Measurements from ENCODE around the gene ATP5ME.
A peak's percentile ranks its signal among the peaks of the same experiment; 100 is the strongest.
"Not testable (repeated sequence)": the region's sequence is repeated elsewhere in the genome, so short reads cannot be mapped to it uniquely, and the experiment has no call there.

The ATP5ME gene, protein sequence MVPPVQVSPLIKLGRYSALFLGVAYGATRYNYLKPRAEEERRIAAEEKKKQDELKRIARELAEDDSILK

DNA sequence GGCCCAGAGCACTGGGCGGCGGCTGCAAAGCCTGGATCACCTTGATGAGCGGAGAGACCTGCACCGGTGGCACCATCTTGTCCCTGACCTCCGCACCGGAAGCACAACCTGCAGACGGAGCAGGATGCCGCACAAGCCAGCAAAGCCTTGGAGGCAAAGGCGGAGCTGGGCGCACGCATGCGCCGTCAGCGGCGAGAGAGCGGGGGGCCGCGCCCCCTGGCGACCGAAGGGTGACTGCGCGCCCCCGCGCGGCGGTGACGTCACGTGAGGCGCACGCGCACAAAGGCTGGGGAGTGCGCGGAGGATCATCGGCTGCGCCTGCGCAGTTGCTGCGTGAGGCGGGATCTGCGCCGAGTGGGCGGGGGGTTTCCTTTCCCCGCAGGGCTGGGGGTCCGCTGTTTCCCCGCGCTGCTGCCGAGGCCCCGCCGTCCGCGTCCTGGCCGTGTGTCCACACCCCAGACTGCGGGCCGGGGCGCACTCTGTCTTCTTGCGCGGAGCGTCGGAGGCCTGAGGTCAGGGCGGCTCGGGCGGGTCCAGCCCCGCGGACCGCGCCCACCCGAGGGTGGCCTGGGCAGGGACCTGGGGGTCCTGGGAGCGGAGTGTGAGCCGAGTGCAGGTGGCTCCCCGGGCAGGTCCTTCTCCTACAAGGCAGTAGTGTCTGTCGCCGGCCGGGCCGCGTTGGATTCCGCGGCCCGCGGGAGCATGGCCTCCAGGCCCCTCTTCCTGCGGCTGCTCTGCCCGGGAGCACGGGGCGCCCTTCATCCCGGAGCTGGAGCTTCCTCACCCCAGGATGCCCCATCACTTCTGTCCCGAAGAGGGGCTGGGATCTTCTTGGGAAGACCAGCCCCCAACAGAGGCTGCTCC, at the start of gene ATP5ME, which contains the start of gene MYL5:
Gene ATP5ME (minus strand): TSS at position 105 of the 864 bp plus-strand sequence. CDS start 29 bp downstream, at position 76.
Gene MYL5 (plus strand): TSS at position 371 of the 864 bp plus-strand sequence. CDS start 3,485 bp downstream, outside the sequence.
- peak; percentile 97 for DNase-seq

DNA sequence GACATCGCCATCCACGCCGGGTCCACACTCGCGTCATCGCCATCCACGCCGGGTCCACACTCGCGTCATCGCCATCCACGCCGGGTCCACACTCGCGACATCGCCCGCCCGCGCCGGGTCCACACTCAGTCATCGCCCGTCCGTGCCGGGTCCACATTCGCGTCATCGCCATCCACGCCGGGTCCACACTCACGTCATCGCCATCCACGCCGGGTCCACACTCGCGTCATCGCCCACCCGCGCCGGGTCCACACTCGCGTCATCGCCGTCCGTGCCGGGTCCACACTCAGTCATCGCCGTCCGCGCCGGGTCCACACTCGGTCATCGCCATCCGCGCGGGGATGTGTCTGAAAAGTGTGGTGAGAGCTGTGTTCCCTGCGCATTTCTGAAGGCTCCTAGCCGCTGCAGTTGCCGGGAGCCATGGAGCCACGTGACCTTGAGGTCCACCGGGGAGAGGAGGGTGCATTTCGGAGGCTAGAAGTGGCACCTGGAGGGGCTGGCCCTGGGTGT, 48.8 kb upstream of the ATP5ME start:
- no peak for DNase-seq

DNA sequence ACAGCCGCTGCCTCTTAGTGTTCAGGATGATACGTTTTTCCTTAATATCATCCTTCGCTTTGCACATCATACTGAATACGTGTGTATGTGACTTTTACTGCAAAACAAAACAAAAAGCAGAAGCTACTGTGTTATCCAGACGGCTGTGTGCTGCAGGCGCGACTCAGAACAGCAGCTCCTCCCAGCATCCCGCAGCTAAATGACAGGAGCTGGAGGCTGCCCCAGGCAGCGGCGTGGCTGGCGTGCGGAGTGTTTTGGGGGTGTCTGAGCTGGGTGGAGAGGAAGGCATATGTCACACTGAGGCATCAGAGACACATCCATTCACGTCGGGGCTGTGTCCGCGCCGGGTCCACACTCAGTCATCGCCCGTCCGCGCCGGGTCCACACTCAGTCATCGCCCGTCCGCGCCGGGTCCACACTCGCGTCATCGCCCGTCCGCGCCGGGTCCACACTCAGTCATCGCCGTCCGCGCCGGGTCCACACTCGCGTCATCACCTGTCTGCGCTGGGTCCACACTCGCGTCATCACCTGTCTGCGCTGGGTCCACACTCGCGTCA, 48.2 kb upstream of the ATP5ME start:
- DNase-seq: no peak

DNA sequence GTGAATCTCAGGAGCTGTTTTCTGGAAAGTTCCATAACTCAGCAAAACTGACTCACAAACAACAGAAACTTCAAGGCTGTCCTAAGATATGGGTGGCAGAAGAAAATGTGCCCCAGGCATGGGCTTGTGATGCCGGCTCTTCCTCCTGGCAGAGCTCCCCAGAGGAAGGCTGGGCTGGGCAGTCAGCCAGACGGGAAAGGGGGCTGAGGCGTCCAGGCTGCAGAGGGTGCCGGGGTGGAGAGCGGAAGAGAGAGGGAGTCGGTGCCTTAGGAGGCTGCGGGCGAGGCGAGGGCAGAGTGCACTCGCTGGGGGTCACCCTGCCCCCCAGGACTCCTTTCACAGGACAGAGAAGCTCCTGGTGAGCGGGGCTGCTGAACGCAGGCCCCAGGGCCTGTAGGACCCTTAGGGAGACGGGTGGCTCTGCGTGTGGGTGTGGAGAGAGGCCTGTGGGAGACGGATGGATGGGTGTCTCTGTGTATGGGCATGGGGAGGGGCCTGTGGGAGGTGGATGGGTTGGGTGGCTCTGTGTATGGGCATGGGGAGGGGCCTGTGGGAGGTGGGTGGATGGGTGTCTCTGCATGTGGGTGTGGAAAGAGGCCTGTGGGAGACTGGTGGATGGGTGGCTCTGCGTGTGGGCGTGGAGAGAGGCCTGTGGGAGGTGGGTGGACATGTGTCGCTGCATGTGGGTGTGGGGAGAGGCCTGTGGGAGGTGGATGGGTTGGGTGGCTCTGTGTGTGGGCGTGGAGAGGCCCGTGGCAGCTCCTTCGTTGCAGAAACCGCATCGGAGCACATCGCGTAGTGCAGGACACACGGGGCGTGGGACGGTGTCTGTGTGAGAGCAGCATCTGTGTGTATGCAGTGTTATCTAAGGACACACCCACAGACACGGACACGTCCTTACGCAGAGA, 47.4 kb upstream of the ATP5ME start:
- DNase-seq: no peak

DNA sequence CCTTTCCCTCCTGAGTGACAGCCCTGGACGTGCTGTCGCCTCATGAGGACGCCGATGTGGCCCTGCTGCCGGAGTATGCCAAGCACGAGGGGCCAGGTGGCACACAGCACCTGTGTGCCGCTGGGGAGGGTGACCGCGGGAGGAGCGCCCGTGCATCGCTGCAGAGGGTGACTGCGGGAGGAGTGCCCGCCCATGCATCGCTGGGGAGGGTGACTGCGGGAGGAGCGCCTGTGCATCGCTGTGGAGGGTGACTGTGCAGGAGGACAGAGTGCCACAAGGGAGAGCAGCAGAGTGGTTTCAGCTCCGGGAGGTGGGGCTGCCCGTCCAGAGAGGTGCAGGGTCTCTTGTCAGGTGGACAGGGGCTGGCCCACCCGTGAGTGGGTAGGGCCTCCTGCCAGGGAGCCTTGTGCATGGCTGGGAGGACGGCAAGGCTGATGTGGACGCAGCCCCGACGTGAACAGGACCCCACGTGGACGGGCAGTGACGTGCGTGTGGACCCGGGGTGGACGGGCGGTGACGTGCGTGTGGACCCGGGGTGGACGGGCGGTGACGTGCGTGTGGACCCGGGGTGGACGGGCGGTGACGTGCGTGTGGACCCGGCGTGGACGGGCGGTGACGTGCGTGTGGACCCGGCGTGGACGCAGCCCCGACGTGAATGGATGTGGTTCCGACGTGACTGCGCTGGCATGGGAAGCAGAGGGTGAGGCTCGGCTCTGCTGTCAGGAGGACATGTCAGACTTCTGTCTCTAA, 46.2 kb upstream of the ATP5ME start:
- no peak for DNase-seq

DNA sequence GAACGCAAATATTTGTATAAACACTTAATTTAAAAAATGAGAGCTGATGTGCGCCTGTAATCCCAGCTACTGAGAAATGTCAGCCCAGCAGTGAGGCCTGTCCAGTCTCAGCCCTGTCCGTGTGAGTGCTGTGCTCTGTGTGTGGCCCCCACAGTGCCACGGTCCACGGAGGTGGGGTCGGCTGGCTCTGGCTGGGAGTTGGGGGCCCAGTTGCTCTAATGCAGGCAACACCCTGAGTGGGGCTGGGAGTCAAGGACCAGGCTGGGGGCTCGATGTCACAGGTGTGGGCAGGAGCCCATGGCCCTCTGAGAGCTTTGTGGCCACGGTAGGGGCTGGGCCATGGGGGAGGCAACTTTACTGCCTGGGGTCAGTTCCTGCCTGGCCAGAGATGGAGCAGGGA, 44.4 kb upstream of the ATP5ME start:
- DNase-seq: no peak

DNA sequence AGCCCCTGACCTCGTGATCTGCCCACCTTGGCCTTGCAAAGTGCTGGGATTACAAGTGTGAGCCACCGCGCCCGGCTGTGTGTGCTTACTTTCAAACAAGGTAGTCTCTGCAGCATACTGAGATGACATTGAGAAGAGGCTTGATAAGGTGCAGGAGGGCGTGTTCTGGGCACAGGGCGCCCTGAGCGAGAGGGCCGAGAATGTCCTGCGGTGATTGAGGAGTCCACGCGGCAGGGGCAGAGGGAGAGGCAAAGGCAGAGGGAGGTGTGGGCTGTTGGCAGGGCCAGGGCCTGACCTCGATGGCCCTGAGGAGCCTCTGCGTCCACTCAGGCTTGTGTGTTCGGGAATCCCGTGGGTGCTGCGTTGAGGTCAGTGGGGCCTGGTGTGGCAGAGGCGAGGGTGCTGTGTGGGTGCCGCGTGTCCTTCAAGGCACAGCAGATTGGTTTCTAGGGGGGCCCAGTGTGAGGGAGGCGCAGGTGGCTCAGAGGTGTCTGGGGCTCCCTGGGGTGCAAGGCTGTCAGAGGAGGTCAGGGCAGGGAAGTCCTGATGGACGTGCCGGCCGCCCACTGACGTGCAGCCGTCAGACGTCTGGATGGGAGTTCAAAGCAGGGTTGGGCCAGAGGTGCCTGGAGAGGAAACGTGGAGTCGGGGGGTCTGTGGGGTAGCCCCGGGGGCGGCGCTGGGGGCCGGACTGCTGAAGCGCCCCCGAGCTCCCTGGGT, 43.7 kb upstream of the ATP5ME start:
- no peak for DNase-seq

DNA sequence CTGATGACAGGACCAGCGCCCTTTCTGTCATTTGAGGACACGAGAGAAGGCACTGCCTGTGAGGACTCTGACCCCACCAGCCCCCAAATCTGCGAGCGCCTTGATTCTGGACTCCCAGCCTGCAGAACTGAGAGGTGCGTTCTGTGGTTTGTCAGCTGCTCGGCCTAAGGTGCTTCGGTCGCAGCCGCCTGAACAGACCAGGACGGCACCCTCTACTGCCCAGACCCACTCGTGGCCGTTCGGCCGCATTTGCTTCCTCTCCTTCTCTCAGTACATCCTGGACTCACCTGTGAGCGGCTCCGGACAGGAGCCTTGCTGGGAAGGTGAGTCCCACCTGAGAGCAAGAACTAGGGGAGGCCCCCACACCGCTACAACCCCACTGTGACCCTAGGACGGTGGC, 40.0 kb upstream of the ATP5ME start:
- no peak for DNase-seq

DNA sequence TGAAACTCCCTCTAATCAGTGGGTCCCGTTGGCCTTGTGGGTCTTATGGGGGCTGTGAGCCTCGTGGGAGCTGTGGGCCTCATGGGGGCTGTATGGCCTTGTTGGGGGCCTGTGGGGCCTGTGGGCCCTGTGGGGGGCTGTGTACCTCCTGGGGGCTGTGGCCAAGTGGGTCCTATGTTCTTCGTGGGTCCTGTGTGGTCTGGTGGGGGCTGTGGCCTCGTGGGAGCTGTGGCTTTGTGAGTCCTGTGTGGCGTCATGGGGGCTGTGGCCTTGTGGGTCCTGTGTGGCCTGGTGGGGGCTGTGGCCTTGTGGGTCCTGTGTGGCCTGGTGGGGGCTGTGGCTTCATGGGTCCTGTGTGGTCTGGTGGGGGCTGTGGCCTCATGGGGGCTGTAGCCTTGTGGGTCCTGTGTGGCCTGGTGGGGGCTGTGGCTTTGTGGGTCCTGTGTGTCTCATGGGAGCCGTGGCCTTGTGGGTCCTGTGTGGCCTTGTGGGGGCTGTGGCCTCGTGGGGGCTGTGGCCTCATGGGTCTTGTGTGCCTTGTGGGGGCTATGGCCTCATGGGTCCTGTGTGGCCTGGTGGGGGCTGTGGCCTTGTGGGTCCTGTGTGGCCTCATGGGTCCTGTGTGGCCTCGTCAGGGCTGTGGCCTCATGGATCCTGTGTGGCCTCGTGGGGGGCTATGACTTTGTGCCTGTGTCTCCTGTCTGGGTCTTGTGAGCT, 39.0 kb upstream of the ATP5ME start:
- no peak for DNase-seq

DNA sequence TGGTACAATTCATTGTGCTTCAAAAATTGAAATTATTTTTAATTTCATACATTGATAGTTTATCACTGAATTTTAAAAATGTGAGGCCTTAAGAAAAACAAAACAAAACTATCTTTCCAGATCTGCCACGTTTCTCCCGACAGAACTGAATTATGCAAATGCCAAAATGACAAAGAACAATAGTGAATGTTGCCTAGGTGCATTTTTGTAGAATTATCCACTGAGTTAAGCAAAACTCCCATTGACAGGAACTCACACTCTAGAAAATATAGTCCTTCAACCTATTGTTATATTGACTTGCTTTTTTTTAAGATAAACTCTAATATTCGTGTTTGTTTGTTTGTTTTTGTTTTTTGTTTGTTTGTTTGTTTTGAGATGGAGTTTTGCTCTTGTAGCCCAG, 38.0 kb upstream of the ATP5ME start:
- no peak for DNase-seq

DNA sequence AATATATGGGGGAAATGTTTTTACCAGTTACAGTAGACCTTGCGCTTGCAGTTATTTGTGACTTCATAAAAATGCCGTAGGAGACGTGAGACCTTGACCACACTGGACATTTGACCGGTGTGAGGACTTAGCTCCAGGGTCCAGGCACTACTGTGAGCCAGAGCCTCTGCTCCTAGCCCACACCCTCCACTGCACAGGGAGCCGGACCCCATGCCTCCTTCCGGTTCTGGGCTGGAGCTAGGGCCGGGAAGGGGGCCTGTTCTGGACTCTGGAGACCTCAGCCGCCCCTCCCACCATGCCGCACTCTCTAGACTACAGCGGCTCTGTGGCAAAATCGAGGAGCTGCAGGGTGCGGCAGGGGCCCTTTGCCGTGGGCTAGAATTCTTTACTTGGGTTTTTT, 36.8 kb upstream of the ATP5ME start:
- no peak for DNase-seq

DNA sequence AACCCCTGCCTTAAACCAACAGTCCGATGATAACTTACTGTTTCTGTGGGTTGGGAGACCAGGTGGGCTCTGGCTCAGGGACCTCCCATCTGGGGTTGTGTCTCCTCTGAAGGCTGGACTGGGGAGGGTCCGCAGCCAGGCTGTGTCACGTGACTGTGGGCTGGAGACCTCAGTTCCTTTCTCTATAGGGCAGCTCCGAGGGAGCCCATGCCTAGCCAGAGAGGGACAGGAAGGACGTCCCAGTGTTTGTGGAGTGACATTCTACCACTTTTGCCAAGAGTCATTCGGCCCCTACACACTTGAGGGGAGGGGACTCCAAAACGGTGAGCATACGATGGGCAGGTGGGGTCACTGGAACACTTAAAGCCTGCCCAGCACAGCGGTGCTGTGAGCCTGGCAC, 36.0 kb upstream of the ATP5ME start:
- no peak for DNase-seq

DNA sequence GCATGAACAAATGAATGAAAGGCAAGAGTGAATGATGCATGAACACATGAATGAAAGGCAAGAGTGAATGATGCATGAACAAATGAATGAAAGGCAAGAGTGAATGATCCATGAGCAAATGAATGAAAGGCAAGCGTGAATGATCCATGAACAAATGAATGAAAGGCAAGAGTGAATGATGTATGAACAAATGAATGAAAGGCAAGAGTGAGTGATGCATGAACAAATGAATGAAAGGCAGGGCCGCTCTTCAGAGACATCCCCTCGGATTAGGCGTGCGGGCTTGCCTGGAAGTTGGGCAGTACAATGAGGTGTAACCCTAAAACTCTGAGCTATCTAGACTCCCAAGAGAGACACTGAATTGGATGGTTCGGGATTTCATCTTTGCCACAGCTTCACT, 35.3 kb upstream of the ATP5ME start:
- DNase-seq: no peak

DNA sequence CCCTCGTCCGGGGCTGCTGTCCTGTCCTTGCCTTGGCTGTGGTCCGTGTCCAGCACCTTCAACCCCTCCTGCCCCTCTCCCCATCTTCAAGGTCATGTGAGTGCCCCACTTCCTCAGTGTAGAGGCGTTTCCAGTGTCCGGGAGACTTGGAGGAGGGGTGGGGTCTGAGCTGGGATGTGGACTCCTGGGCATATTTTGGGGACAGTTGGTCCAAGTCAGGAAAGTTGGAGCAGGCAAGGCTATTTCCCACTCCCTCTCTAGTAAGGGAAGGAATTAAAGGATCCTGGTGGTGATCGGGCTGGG, 34.5 kb upstream of the ATP5ME start:
- no peak for DNase-seq

DNA sequence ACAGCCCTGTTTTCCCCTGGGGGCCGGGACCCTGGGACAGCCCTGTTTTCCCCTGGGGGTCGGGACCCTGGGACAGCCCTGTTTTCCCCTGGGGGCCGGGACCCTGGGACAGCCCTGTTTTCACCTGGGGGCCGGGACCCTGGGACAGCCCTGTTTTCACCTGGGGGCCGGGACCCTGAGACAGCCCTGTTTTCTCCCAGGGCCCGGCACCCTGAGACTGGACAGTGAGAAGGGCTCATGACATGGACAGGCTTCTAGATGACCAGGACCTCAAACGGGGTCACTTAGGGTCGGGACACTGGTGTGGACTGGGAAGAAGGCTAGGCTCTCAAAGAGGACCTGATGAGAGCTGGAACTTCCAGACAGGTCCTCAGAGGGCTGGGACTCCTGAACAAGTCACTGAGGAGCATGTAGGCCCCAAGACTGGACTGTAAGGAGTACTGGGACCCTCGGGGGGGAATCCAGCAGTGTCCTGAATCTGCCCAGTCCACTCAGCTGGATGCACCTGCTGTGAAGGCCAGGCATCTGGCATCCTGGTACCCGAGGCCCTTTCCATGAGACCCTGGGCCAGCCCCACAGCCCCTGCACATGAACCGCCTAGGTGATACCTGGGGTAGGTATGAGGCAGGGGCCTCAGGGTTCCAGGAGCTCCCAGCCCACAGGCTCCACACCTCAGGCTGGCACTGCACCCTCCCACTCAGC, 34.0 kb upstream of the ATP5ME start:
- no peak for DNase-seq

DNA sequence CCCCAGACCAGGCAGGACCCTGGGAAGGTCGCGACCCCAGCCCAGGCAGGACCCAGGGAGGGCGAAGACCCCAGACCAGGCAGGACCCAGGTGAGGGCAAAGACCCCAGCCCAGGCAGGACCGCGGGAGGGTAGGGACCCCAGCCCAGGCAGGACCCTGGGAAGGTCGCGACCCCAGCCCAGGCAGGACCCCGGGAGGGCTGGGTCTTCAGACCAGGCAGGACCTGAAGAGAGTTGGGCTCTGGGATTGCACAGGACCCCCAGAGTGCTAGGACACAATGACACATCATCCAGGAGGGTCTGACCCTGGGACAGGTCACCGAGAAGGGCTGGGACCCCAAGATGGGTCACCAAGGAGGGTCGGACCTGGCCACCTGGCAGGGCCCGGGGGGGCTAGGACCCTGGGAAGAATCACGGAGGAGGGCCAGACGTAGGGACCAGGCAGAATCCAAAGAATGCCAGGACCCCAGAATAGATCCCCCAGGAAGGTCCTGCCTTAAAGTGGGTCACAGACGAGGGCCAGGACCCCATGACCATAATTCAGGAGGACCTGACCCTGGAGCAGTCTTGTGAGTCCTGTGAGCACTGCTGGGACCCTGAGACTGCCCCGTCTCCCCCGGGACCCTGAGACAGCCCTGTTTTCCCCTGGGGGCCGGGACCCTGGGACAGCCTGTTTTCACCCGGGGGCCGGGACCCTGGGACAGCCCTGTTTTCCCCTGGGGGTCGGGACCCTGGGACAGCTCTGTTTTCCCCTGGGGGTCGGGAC, 32.9 kb upstream of the ATP5ME start:
- no peak for DNase-seq

DNA sequence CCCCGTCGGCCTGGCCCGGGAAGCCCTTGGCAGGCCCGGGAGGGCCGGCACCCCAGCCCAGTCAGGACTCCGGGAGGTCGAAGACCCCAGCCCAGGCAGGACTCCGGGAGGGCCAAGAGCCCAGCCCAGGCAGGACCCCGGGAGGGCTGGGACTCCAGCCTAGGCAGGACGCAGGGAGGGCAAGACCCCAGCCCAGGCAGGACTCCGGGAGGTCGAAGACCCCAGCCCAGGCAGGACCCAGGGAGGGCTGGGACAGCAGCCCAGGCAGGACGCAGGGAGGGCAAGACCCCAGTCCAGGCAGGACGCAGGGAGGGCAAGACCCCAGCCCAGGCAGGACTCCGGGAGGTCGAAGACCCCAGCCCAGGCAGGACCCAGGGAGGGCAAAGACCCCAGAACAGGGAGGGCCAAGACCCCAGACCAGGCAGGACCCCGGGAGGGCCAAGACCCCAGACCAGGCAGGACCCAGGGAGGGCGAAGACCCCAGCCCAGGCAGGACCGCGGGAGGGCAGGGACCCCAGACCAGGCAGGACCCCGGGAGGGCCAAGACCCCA, 32.1 kb upstream of the ATP5ME start:
- DNase-seq: not testable (repeated sequence)

DNA sequence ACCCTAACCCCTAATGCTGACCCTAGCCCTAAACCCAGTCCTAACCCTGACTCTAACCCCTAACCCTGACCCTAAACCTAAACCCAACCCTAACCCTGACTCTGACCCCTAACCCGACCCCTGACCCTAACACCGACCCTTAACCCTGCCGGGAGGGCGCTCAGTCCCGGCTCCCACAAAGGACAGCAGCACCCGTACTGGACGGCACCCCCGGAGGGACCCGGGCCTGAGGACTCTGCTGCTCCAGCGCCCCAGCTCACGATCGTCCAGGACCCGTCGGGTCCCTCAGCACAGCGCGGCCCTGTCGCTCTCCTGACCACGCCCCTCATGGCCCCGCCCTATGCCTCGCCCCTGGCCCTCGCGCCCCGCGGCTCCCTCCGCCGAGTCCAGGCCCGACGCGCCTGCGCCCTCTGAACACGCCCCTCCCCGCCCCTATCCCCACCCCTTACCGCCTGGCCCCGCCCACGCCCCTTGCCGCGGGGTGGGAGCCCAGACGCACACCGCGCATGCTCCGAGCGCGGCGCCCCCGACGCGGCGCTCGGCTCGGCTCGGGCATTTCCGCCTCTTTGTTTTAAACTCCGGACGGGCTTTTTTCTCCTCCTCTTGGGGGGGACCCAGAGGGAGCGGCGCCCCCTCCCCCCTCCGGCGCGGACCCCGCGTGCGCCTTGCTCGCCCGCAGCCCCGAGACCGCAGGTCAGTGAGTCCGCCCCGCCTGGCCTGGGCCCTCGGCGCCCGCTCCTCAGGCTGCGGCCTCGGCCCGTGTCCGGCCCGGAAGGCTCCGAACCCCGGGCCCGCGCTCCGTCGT, 31.4 kb upstream of the ATP5ME start, which contains the start of gene PCGF3:
Gene PCGF3 (plus strand): TSS at position 555 of the 805 bp plus-strand sequence. CDS start 27,849 bp downstream, outside the sequence.
- peak; percentile 97 for DNase-seq

Measured in stimulated activated CD4-positive, alpha-beta T cell treated with anti-CD3 and anti-CD28 coated beads, Interleukin-4, amount 100 ng/mL, for 24 hours (primary cell).